GM21737 (cell line): ENCODE measurements around the gene PPARG.
"Not testable (repeated sequence)": the region's sequence is repeated elsewhere in the genome, so short reads cannot be mapped to it uniquely, and the experiment has no call there.

Experiments
- ATAC-seq: cut with Tn5 transposase; IDR thresholded peaks from one replicate; pipeline ENCODE4 v1.9.1; 2021; ENCODE audit warnings: mild to moderate bottlenecking, moderate library complexity; ENCODE audit not compliant: unreplicated experiment

The PPARG gene

GRCh38 chr3:12454816-12455121 is 165.9 kb downstream of the PPARG start:
- no peak for ATAC-seq

- ATAC-seq: no peak
Observed at GRCh38 chr3:12455740-12456139, 166.9 kb downstream of the PPARG start.

- no peak for ATAC-seq
Observed at GRCh38 chr3:12456441-12456840, 167.6 kb downstream of the PPARG start.

GRCh38 chr3:12457380-12457779 is 168.5 kb downstream of the PPARG start:
- not testable (repeated sequence) for ATAC-seq

- no peak for ATAC-seq
Observed at GRCh38 chr3:12458901-12459300, 170.0 kb downstream of the PPARG start.

- no peak for ATAC-seq
Observed at GRCh38 chr3:12460127-12460526, 171.3 kb downstream of the PPARG start.

GRCh38 chr3:12461097-12461649 is 172.3 kb downstream of the PPARG start:
- ATAC-seq: no peak

- no peak for ATAC-seq
Observed at GRCh38 chr3:12462159-12462947, 173.5 kb downstream of the PPARG start.

- ATAC-seq: no peak
Observed at GRCh38 chr3:12463686-12464085, 174.8 kb downstream of the PPARG start.

- ATAC-seq: no peak
Observed at GRCh38 chr3:12464181-12464580, 175.3 kb downstream of the PPARG start.

GRCh38 chr3:12465151-12465835 is 176.4 kb downstream of the PPARG start:
- no peak for ATAC-seq

- ATAC-seq: no peak
Observed at GRCh38 chr3:12465836-12466225, 177.0 kb downstream of the PPARG start.

- ATAC-seq: no peak
Observed at GRCh38 chr3:12467746-12468145, 178.9 kb downstream of the PPARG start.

GRCh38 chr3:12468276-12468675 is 179.4 kb downstream of the PPARG start:
- no peak for ATAC-seq

- ATAC-seq: no peak
Observed at GRCh38 chr3:12468757-12469156, 179.9 kb downstream of the PPARG start.

- not testable (repeated sequence) for ATAC-seq
Observed at GRCh38 chr3:12469222-12469621, 180.4 kb downstream of the PPARG start.

GRCh38 chr3:12470111-12470510 is 181.2 kb downstream of the PPARG start:
- no peak for ATAC-seq

GRCh38 chr3:12470680-12471079 is 181.8 kb downstream of the PPARG start:
- no peak for ATAC-seq

- ATAC-seq: no peak
Observed at GRCh38 chr3:12471241-12471640, 182.4 kb downstream of the PPARG start.

GRCh38 chr3:12472000-12472610 is 183.2 kb downstream of the PPARG start:
- no peak for ATAC-seq

- ATAC-seq: no peak
Observed at GRCh38 chr3:12472796-12473195, 183.9 kb downstream of the PPARG start.

GRCh38 chr3:12473511-12473910 is 184.6 kb downstream of the PPARG start:
- no peak for ATAC-seq
